Left colon (tissue), 2 donors: ENCODE data around the gene GPD1. TPM values are rescaled to one million over a fixed set of nuclear protein-coding genes. Genes with fewer than 3 reads are reported as not detected.
A peak's percentile ranks its signal among the peaks of the same experiment; 100 is the strongest.
"Not testable (repeated sequence)": the region's sequence is repeated elsewhere in the genome, so short reads cannot be mapped to it uniquely, and the experiment has no call there.

Source experiments
- ATAC-seq: fragments of 200-7000 bp; cut with Tn5 transposase; one replicate; pipeline ENCODE4 v1.9.1; 2020; ENCODE audit warnings: mild to moderate bottlenecking, moderate library complexity
- DNase-seq, 2 donors: peaks; one replicate each; pipeline ENCODE4 v3.0.0-alpha.2; 2020
- intact Hi-C, 2 donors: fragments of 100-400 bp; cut with DNase I in 1 of 2; cut with micrococcal nuclease in 1 of 2; formaldehyde crosslinking; loops; one replicate each; pipeline versions ENCODE4 v1.11.2 to v1.14.0; 2022; cut with DNase I, micrococcal nuclease
- total RNA-seq, 2 donors: library from RNA; stranded (reverse); fragmentation: NEBNext Ultra II Directional; extraction: Animal tissue kit (Norgen Biotek cat#: 25700); gene quantifications; one replicate each; pipeline ENCODE4 v1.2.1, GENCODE V29; 2021
- donor health status: DM: no; HTN: no; CAD: no.
- donor health status: DM: yes; HTN: yes; CAD: no.

The GPD1 gene
- total RNA-seq, 2 donors from 2014 or later: 1.8 to 4.3 TPM

- ATAC-seq: peak; percentile 78
- intact Hi-C loops: loop anchor here in 1 of 2 donors (10.0 kb wide), 1 partner anchor 104 kb away; no protein-coding TSS in a partner anchor
- DNase-seq: peak; percentile 76 to 83
Measured at GRCh38 chr12:50070314-50071060, 33.3 kb upstream of the GPD1 start.

GRCh38 chr12:50072198-50072907 lies 31.5 kb upstream of the GPD1 start:
- intact Hi-C loops: loop anchor here in 1 of 2 donors (10.0 kb wide), 1 partner anchor 102 kb away; no protein-coding TSS in a partner anchor
- ATAC-seq: no peak
- DNase-seq: no peak

- no peak for ATAC-seq
- DNase-seq: no peak
- intact Hi-C loops: loop anchor here in 1 of 2 donors (10.0 kb wide), 1 partner anchor 102 kb away; no protein-coding TSS in a partner anchor
Measured at GRCh38 chr12:50073206-50073605, 30.6 kb upstream of the GPD1 start.

- intact Hi-C loops: loop anchor here in 1 of 2 donors (10.0 kb wide), 1 partner anchor 101 kb away; no protein-coding TSS in a partner anchor
- no peak for ATAC-seq
- DNase-seq: no peak
Measured at GRCh38 chr12:50073712-50074111, 30.1 kb upstream of the GPD1 start.

- DNase-seq (peak; percentile 75 to 87), ATAC-seq (peak; percentile 83)
- intact Hi-C loops: loop anchor here in 1 of 2 donors (10.0 kb wide), 1 partner anchor 100 kb away; no protein-coding TSS in a partner anchor
Measured at GRCh38 chr12:50074936-50075807, 28.6 kb upstream of the GPD1 start.

- intact Hi-C loops: loop anchor here (2.0 to 10.0 kb wide), 2 partner anchors 99 to 103 kb away; no protein-coding TSS in a partner anchor
- ATAC-seq: no peak
Measured at GRCh38 chr12:50075808-50076170, 28.0 kb upstream of the GPD1 start.

GRCh38 chr12:50077099-50077498 lies 26.7 kb upstream of the GPD1 start:
- DNase-seq (no peak), ATAC-seq (no peak)
- intact Hi-C loops: loop anchor here (2.0 to 10.0 kb wide), 2 partner anchors 98 to 102 kb away; no protein-coding TSS in a partner anchor

More at GRCh38 chr12:50075808-50076170, 28.0 kb upstream of the GPD1 start:
- DNase-seq: no peak

- intact Hi-C loops: loop anchor here in 1 of 2 donors (10.0 kb wide), 1 partner anchor 97 kb away; no protein-coding TSS in a partner anchor
- DNase-seq (no peak), ATAC-seq (no peak)
Measured at GRCh38 chr12:50078281-50078680, 25.5 kb upstream of the GPD1 start.

GRCh38 chr12:50079771-50080170 lies 24.0 kb upstream of the GPD1 start:
- no peak for ATAC-seq
- no peak for DNase-seq
- intact Hi-C loops: loop anchor here in 1 of 2 donors (10.0 kb wide), 1 partner anchor 95 kb away; no protein-coding TSS in a partner anchor

GRCh38 chr12:50081096-50081808 lies 22.6 kb upstream of the GPD1 start:
- no peak for DNase-seq
- intact Hi-C loops: no loop called here
- no peak for ATAC-seq

- peak; percentile 75 for ATAC-seq
- peak; percentile 68 to 80 for DNase-seq
- intact Hi-C loops: no loop called here
Measured at GRCh38 chr12:50082644-50083043, 21.2 kb upstream of the GPD1 start.

GRCh38 chr12:50083301-50083700 lies 20.5 kb upstream of the GPD1 start:
- intact Hi-C loops: no loop called here
- DNase-seq (no peak), ATAC-seq (no peak)

- ATAC-seq, DNase-seq, intact Hi-C loops: not testable (repeated sequence)
Measured at GRCh38 chr12:50084409-50084774, 19.4 kb upstream of the GPD1 start.

GRCh38 chr12:50084775-50085614 lies 18.8 kb upstream of the GPD1 start, which contains the start of gene SMARCD1:
Gene SMARCD1 (plus strand): TSS chr12:50085342. CDS start chr12:50085370, 28 bp downstream.
- intact Hi-C loops: no loop called here

GRCh38 chr12:50085615-50086072 lies 18.2 kb upstream of the GPD1 start:
- ATAC-seq (no peak), DNase-seq (no peak)
- intact Hi-C loops: no loop called here

More at GRCh38 chr12:50084775-50085614, 18.8 kb upstream of the GPD1 start, which contains the start of gene SMARCD1:
- DNase-seq (peak; percentile 94), ATAC-seq (peak; percentile 79)

GRCh38 chr12:50086148-50086547 lies 17.7 kb upstream of the GPD1 start:
- no peak for DNase-seq
- intact Hi-C loops: no loop called here
- no peak for ATAC-seq

GRCh38 chr12:50087151-50087550 lies 16.7 kb upstream of the GPD1 start:
- ATAC-seq: no peak
- intact Hi-C loops: no loop called here
- no peak for DNase-seq
